ENCODE measurements around the gene TIGD3.

The TIGD3 gene

DNA sequence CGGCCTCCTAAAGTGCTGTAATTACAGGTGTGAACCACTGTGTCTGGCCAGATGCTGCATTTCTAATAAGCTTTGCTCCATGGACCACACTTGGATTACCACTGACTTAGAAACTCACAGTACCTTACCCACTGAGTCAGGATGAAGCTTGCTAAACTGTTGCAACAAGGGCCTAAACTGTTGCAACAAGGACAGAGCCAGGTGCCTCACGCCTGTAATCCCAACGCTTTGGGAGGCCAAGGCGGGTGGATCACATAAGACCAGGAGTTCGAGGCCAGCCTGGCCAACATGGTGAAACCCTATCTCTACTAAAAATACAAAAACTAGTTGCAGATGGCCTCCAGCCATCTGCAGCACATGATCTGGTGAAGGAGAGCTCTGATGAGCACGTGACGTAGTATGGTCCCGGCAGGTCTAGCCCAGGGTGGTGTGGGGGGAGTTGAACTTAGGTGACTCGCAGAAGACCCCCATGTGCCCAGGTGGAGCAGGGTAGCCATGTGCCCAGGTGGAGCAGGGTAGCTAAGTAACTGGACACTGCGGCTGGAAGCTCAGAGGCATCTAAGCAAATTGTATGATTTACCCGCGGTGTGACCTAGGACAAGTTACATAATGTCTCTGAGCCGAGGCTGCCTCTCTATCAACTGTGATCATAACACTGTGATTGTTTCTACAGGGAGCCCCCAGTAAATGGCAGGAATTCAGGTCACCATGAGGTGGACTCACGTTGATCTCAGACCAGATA is 19.5 kb downstream of the TIGD3 start:
- DNase-seq, result no peak

DNA sequence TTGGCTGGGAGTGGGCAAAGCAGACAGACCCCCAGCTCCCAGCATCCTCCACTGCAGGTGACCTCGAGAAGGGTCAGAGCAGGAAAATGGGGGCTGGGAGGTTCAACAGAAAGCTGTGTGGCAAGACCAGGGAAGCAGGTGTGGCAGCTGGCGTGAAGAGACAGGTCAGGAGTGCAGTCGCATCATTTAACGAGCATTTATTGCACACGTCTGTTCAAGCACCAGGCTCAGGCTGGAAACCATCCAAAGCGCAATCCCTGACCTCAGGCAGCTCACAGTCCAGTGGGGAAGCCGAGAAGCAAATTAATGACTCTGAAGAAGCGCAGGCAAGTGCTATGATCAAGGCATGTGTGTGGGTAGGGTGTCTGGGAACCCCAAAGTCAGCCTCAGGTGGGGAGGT is 20.5 kb downstream of the TIGD3 start:
- no peak for DNase-seq

DNA sequence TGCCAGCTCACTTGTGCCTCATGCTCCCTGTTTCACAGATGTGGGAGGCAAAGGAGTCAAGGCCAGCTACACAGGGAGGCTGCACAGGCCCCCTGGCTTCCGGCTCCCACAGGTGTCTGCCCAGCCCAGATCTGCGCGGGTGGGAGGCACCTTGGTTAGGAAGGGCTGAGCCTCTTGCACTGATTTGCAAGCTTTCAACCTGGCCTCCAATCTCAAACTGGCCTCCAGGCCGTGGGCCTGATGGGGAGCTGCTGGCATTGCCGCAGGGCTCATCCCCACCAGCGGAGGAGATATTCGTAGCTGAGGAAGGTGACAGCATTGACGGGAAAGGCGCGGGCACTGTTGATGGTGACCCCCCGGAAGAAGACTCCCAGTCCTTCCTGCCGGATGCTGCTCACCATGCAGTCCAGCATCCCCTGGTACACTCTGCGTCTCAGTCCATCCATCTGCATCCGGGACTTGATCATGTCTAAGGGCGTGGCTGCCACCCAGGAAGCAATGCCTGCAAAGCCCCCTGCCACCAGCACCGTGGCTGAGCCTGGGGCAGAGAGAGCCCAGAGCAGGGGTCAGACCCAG is 21.7 kb downstream of the TIGD3 start:
- DNase-seq, result no peak

DNA sequence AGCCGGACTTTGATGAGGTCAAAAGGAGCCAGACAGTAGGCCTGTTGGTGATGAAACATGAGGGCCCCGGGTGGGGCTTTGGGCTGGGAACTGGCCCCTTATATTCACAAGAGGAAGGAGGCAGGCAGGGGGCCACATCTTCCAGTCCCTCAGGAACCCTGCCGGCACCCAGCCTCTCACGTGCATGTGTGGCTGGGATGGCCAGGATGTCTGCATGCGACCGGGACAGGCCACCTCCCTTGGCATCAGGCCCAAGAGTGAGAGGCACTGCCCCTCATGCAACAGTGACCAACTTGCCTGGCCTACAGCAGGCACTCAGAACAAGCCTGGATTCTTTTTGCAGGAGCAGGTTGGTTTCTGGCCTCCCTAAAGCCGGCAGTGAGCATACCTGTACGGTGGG is 22.5 kb downstream of the TIGD3 start:
- no peak for DNase-seq

DNA sequence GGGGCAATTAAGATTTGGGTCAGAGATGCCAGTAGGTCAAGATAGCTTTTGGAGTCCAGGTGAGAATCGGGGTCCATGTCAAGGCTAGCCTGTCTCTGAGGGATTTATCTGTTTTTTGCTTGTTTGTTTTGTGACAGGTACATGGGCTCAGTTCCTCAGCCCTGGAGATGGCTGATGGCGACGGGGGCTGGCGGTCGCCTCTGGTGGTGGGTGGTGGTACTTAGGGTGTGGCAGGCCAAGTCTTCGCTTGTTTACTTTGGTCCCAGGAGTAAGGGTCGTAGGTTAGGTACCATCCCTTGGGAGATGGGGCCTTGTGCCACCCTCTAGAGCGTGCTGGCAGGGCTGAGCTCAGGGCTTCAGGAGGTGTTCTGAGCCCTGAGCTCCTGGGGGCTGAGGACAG is 23.2 kb downstream of the TIGD3 start:
- DNase-seq, result no peak

DNA sequence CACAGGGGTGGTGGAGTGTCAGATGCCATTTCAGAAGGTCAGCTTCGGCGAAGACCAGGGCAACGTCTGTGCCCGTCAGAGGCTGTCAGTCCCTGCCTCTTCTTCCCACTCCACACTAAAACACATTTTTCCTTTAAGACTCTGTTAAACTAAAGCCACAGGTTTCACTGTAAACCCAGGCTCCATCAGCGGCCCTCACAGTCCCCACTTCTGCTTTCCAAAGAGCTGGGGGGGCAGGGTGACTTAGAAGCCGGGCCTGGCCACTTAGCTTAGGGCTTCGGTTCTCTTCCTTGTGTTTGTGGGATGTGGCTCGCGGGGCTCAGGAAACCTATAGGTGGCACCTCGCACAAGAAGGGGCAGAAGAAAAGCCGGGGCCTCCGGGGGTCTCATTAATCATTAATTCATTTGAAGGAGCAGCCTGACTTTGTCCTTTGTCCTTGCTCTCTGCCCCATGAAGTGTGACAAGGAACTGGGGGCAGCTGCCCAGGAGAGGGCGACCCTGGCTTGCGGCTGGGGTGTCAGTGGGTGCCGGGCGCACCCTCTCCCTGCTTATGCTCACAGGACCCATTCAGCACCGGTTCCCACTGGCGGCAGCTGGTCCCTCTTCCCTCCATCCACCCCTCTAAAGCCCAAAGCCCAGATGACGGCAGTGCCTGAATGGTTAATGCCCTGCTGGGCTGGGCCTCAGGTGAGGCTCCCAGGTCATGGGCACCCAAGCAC is 23.8 kb downstream of the TIGD3 start:
- no peak for DNase-seq

DNA sequence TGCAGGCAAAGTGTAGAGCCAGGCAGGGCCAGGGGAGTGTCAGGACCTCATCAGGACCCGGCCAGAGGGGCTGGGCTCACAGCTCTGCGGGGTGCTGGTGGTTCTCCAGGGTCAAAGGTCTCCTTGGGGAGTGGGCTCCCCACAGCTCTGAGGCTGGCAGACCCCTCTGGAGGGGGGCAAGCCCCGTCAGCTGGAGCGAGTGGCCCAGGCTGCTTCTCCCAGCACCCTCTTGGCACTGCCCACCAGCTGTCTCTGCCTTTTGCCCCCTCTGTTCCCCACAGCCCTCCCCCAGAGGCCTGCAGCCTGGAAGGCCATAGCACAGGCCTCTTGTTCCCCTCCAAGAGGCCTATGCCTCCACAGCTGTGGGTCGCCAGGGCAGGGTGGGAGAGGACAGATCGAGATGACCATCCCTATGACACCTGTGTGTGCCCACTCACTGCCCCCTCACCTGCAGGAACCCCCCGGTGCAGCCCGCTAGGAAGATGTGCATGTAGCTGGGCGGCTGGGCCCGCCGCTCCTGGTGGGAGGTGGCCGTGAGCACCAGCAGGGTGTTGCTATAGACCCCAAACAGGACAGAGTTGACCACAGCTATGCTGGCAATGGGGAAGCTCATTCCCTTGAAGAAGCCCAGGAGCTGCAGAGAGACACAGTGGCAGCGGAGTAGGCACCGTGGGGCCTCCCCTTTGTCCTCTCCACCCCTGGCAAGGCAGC is 24.5 kb downstream of the TIGD3 start:
- no peak for DNase-seq

DNA sequence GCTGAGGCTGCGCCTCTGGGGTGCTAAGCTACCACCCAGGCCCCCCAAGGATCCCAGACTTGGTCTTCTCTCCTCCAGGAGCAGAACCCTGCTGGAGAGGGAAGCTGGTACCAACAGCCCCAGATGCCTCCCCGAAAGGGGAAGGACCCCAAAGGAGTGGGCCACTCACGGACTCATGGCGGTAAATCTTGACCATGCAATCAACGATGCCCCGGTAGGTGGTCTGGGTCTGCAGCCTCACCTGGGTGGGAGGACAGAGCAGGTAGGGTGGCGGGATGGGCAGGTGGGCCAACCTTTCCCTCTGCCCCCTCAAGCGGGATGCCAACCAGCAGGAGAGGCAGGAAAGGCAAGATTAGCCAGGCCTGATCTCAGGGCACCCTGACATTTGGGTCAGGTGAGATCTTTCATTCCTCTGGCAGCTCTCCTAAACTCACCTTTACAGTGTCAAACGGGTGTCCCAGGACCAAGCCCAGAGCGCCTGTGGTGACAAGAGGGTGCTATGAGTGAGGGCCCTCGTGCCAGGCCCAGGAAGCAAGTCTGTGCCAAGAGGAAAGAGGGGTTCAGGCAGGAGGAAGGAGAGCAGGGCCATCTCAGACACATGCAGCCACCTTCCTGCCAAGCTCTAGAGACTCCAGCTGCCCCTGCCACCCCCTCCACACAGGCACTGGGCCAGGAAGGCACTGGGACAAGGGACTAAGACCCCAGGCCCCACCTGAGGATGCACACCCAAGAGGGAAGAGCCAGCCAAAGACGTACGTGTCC is 25.3 kb downstream of the TIGD3 start:
- no peak for DNase-seq

DNA sequence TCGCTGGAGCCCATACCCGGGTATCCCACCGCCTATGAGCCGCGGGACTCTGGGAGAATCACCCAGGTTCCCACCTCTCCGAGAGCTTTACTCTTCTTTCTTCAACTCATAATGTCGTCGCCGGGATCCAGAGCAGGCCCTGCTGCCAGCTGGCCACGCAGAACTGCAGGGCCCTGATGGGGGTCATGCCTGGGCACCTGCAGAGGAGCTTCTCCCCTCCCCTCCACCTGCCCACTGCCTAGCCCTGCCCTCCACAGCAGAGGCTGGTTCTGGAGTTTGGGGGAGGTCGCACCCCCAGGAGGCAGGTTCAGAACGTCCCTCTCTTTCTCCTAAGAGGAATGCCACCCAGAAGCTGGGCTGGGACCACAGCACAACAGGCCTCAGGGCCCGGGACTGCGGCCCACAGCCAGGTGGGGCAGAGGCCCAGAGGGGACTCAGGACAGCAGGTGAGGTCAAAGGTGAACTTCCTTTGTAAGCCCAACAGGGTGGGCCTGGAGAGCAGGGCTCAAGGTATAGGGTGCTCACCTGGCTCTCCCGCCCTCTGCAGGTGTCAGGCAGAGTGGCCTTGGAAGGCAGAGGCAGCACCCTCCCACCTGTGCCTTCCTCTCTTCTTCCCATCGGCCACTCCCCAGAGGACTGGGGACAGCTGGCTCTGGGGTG is 26.0 kb downstream of the TIGD3 start:
- no peak for DNase-seq

DNA sequence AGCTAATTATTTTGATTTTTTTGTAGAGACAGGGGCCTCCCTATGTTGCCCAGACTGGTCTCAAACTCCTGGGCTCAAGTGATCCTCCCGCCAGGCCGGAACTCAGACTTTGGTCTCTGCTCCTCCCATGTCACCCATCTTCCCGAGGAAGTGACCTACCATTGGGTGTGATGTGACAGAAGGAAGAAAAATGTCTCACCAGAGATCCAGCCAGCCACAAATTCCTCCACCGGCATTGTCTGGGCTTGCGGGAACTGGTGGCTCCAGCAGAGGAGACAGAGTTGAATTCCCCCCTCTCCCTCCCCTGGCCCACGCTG is 27.1 kb downstream of the TIGD3 start:
- DNase-seq, result no peak

DNA sequence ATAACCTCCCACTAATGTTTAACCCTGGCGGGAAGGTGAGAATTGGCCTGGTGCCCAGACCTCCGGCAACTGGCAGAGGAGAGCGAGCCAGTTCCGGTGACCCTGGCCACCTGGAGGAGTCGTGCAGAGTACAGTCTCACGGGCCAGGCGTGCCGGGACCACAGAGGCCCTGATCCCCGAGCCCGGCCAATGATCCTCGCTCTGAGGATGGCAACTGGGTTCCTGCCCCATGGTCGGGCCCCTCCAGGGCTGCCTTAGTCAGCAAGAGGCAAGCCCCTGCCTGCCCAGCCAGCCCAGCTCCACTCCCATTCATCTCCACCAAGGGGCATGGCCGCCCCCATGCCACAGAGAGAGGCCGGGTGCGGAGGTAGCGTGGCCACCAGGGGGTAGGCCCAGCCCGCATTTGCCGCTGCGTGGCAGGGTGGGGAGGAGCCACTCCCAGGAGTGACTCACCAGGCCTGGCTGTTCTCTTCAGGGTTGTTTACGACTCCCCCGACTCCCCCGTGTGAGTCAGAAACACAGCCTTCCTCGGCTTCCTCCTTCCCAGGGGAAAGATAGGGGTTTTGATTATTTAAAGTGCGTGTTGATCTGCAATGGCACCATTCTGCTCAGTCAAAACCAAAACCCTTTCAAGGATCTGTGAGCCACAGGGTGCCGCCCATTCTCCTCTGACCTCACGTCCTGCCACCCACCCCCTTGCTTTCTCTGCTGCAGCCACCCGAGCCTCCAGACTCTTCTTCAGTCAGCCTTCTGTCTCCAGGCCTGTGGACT is 27.7 kb downstream of the TIGD3 start, which contains the start of gene SLC25A45:
TSS of gene SLC25A45 (minus strand) at position 614 of the 771 bp plus-strand sequence. CDS start 695 bp downstream, outside the sequence.
- DNase-seq, result peak; percentile 96

DNA sequence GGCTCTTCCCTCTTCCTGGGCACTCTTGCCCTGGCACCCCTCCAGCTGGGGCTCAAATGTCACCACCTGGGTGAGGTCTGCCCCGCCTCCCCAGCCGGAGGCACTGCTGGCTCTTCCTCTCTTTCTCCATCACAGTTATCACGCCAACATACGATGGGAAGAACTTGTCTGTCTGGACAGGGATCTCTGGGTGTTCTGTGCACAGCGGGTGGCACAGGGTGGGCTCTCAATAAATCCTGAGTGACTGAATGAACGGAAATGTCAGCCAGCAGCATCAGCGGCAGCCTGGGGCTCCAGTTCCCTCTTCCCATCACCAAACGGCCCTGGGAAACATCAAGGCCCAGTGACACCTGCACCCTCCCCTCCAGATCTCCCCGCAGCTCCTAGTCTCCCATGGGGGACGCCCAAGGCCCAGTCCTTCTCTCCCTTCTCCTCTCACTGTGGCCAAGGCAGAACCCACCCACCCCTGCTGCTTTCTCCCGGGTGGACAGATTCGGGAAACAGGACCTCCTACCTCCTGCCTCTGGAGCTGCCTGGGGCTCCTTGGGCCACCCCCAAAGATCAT is 28.3 kb downstream of the TIGD3 start:
- no peak for DNase-seq

DNA sequence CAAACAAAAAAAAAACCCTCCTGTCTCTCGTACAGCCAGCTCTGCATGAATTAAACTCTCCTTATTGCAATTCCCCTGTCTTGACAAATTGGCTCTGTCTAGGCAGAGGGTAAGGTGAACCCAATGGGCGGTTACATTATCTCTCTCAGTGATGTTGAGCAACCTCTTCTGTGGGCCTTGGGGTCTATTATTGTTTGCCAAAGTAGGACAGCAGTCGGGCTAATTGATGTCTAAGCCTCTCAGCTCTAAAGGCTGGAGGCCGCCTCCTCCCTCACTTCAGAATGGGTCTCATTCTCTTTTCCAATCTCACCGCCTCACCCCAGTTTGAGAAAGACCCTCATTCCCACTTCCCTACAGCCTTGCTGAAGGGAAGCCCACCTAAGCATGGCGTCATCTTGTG is 29.2 kb downstream of the TIGD3 start:
- no peak for DNase-seq

DNA sequence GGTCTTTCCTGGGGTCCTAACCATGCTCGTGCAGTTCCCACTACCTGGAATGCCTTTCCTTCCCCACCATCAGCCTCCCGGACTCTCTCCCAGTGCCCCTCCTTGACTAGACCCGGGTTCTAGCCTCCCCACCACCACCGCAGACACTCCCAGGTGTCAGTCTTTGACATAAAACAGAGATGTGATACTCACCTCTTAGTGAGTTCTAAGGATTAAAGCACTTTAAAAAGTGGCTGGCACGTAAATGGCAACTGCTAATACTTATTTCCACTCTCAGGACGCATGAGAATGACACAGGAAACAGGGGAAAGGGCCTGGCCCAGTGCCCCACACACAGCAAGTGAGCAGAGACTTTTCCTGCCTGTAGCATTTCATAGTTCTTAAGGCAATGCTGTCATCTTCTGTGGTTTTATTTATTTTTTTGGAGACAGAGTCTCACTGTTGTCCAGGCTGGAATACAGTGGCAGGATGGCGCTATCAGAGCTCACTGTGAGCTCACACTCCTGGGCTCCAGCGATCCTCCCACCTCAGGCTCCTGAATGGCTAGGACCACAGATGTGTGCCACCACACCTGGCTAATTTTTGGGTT is 29.8 kb downstream of the TIGD3 start:
- DNase-seq, result no peak

DNA sequence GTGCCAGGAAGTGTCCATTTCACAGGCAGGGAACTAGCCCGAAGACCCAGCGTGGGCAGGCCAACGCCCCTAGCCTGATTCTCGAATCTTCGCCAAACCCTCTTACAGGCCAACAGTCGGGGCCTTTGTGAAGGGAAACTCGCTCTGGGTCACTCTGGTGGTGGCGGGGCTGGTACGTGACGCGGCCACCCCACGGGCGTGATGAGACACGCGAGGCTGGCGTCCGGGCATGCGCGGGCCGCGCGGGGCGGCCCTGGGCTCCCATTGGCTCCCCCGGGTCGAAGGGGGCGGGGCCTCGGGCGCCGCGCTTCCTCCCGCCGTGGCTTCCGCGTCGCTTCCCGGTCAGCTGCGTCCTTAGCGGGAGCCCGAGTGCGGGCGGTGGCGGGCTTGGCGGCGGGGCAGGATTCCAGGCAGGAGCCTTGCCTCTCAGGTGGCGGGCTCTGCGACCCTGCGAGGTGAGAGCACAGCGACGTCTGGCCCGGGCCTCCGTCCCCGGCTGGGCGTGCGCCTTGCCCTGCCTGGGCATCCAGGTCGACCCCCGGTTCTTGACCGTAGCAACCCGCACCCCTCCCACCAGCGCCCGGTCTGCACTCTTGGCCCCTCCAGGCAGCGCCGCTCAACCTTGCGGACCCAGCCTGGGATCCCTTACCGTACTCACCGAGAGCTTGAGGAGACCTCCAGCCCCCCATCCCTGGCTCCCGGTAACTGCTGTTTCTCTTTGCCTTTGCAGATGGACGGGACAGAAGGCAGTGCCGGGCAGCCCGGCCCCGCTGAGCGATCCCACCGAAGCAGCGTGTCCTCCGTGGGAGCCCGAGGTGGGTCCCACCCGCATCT is 32.0 kb downstream of the TIGD3 start, which contains the start of gene FRMD8:
TSS of gene FRMD8 (plus strand) at position 331 of the 834 bp plus-strand sequence. CDS start at position 731, 400 bp downstream.
- peak; percentile 81 for DNase-seq

DNA sequence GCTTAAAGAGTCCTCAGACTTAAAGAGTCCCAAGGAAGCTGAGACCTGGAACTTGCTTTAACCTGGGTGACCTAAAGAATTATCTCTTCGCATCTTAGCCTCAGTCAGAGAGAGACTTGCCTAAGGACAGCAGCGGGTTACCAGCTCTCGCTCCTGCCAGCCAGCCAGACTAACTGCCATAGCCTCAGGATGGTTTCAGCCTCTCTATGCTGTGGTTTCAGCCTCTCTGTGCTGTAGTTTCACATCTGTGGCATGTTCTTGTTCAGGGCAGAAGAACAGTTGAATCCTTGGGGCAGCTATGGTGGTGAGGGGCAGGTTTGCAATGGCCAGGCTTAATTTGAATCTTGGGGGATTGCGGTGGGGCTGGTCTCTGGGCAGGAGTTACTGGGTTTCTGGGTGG is 34.2 kb downstream of the TIGD3 start:
- DNase-seq, result no peak

DNA sequence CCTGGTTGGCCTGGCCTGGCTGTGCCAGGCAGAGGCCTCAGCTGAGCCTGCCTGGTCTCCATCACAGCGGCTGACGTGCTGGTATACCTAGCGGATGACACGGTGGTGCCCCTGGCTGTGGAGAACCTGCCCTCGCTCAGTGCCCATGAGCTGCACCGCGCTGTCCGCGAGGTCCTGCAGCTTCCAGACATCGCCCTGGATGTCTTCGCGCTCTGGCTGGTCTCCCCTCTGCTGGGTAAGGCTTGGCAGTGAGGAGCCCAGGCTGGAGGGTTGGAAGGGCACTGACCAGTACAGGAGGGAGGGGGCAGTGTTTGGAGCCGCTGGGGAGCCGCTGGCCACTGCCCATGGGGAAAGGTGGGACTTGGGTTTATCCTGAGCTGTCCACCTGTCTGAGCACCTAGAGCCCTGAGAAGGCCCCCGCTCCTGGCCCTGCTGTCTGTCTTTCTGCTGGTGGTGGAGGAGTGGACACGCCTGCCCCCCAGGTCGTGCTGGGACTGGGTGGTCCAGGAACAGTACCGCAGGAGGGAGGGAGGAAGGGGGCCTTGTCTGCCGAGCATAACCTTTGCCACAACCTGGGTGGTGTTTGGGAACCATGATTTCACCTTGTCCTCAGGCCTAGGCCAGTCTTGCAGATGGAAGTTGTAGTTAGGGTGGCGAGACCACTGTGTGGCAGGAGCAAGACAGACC is 34.9 kb downstream of the TIGD3 start:
- DNase-seq, result no peak

DNA sequence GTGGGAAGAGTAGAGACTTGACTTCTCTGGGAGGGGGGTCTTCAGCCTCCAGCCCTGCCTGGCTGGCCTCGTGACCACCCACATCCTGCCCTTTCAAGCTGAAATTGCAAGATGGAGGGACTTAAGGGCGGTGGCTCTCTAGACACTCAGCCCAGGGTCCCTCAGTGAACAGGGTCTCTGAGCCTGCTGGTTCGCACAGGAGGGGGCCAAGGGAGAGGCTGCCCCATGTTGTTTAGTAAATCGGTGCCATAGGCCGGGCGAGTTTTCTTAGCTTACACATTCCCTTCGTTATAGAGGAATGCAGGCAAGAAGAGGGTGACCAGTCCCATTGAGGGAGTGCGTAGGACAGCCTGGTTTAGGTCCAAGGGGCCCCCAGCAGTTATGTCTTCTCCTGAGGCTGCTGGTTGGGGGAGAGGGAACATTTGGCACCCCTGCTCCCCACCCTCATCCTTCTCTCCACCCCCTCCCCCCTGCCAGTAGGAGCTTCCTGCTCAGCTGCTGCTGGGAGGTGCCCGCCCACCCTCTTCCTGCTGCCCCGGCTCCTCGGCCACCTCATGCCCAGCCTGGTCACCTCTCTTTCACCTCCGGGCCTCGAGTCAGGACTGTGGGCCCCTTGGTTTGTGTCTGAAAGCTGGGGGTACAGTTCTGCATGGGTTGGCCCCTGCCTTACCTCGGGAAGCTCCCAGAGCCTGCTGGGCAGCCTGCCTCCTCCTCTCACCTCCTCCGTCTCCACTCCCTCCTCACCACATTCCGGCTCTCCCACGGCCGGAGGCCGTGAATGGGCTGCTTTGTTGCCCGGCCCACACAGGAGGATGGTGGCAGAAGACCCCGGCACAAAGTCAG is 35.8 kb downstream of the TIGD3 start:
- no peak for DNase-seq

Data from stimulated activated CD4-positive, alpha-beta T cell treated with anti-CD3 and anti-CD28 coated beads, Interleukin-1b, Interleukin-23, amount 100 ng/mL, for 48 hours (primary cell).